ENCODE results near the gene RDH13. TPM values are rescaled to one million over a fixed set of nuclear protein-coding genes. Genes with fewer than 3 reads are reported as not detected.
A peak's percentile ranks its signal among the peaks of the same experiment; 100 is the strongest.
"Not testable (repeated sequence)": the region's sequence is repeated elsewhere in the genome, so short reads cannot be mapped to it uniquely, and the experiment has no call there.

Gene RDH13
- total RNA-seq, 1 donor from 2014 or later, result 13.5 TPM

- peak overlapping the region; percentile 22 for H3K27ac Mint-ChIP-seq (ENCODE audit: unreplicated experiment)
- no peak for DNase-seq (ENCODE audit: low spot score)
Measured at GRCh38 chr19:55042688-55043087, 20.3 kb downstream of the RDH13 start.

DNA sequence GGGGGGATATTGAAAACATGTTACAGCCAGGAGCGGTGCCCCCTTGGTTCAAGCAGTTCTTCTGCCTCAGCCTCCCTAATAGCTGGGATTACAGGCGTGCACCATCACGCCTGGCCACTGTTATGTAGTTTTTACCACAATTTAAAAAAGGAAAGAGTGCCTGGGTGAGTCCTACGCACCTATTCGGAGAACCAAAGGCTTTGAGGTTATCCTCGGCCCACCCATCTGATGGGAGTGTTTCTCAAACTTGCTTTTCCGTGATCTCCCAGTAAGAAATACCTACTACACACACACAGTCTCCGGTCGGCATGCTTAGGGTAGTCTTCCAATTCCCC lies 20.6 kb downstream of the RDH13 start:
- H3K27ac Mint-ChIP-seq (ENCODE audit: unreplicated experiment), result peak overlapping the region; percentile 22
- no peak overlapping the region for H3K4me3 Mint-ChIP-seq (ENCODE audit: unreplicated experiment)
- peaks cover 14% of the 10 kb centered on the region for H3K4me1 Mint-ChIP-seq (ENCODE audit: unreplicated experiment)
- DNase-seq (ENCODE audit: low spot score), result no peak
- peaks cover 2% of the 10 kb centered on the region for H3K36me3 Mint-ChIP-seq (ENCODE audit: low read depth, unreplicated experiment)
- no peaks in the 10 kb centered on the region for H3K9me3 Mint-ChIP-seq (ENCODE audit: unreplicated experiment)
- no peak for TF ChIP-seq CTCF (IDR thresholded peaks at IDR 0.05; ENCODE audit: unreplicated experiment)
- H3K27me3 Mint-ChIP-seq (ENCODE audit: unreplicated experiment), result peaks cover 6% of the 10 kb centered on the region

More at GRCh38 chr19:55042688-55043087, 20.3 kb downstream of the RDH13 start:
- no peak overlapping the region for H3K4me3 Mint-ChIP-seq (ENCODE audit: unreplicated experiment)
- H3K9me3 Mint-ChIP-seq (ENCODE audit: unreplicated experiment), result no peaks in the 10 kb centered on the region
- no peak for TF ChIP-seq CTCF (IDR thresholded peaks at IDR 0.05; ENCODE audit: unreplicated experiment)
- H3K36me3 Mint-ChIP-seq (ENCODE audit: low read depth, unreplicated experiment), result peaks cover 2% of the 10 kb centered on the region
- peaks cover 6% of the 10 kb centered on the region for H3K27me3 Mint-ChIP-seq (ENCODE audit: unreplicated experiment)
- peaks cover 14% of the 10 kb centered on the region for H3K4me1 Mint-ChIP-seq (ENCODE audit: unreplicated experiment)

DNA sequence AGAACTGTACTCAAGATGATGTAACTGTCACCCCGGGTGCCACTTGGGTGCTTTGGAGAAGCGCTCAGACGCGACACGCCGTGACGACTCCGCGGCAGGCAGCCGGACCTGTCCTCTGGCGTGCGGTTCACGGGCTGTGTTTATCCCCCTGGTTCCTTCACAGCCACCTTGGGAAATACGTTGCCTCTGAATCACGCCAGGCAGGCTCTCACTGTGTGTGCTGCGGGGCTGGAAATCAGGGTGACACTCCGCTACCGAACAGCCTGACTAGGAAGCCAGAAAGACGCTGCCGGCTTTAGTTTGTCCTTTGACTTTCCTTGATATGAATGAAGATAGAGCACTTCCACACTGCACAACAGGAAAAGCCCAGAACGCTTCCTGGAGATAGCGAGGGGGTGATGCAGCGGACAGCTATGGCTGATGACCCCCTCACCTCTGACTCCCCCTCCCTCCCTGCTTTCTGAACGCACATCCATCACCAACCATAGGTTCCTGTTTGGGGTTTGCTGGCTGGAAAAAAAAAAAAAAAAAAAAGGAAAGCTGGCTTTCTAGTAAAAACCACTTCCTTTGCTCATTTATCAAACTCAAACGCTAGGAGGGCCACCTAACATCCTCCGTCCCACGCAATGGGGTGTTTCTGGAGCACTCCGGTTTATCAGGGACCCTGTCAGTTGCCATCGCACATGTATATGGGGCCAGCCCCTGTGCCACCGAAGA lies 21.2 kb downstream of the RDH13 start:
- no peak for TF ChIP-seq CTCF (IDR thresholded peaks at IDR 0.05; ENCODE audit: unreplicated experiment)
- H3K27me3 Mint-ChIP-seq (ENCODE audit: unreplicated experiment), result peaks cover 6% of the 10 kb centered on the region
- H3K36me3 Mint-ChIP-seq (ENCODE audit: low read depth, unreplicated experiment), result peaks cover 2% of the 10 kb centered on the region
- no peaks in the 10 kb centered on the region for H3K9me3 Mint-ChIP-seq (ENCODE audit: unreplicated experiment)
- peak; percentile 48 for DNase-seq (ENCODE audit: low spot score)
- peak overlapping the region; percentile 42 for H3K27ac Mint-ChIP-seq (ENCODE audit: unreplicated experiment)
- peaks cover 14% of the 10 kb centered on the region for H3K4me1 Mint-ChIP-seq (ENCODE audit: unreplicated experiment)
- no peak overlapping the region for H3K4me3 Mint-ChIP-seq (ENCODE audit: unreplicated experiment)

DNA sequence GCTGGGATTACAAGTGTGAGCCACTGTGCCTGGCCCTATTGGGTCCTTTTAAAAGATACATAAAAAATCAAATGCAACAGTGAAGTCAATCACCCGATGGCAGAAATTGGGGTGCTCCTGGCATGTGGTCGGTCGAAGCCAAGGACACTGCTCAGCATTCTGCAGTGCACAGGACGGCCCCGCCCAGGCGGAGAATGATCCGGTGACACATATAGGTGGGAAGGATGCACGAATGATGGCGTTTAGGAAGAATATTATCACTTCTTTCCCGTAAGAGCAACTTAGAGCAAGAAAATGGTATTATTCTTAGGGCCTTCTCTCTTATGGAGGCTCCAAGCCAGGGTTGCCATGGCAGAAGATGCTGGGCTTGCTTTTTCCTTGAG lies 21.7 kb downstream of the RDH13 start:
- H3K27me3 Mint-ChIP-seq (ENCODE audit: unreplicated experiment), result peaks cover 3% of the 10 kb centered on the region
- peaks cover 2% of the 10 kb centered on the region for H3K36me3 Mint-ChIP-seq (ENCODE audit: low read depth, unreplicated experiment)
- H3K9me3 Mint-ChIP-seq (ENCODE audit: unreplicated experiment), result no peaks in the 10 kb centered on the region
- no peak for DNase-seq (ENCODE audit: low spot score)
- H3K27ac Mint-ChIP-seq (ENCODE audit: unreplicated experiment), result peak overlapping the region; percentile 42
- no peak for TF ChIP-seq CTCF (IDR thresholded peaks at IDR 0.05; ENCODE audit: unreplicated experiment)
- peaks cover 14% of the 10 kb centered on the region for H3K4me1 Mint-ChIP-seq (ENCODE audit: unreplicated experiment)
- H3K4me3 Mint-ChIP-seq (ENCODE audit: unreplicated experiment), result no peak overlapping the region

DNA sequence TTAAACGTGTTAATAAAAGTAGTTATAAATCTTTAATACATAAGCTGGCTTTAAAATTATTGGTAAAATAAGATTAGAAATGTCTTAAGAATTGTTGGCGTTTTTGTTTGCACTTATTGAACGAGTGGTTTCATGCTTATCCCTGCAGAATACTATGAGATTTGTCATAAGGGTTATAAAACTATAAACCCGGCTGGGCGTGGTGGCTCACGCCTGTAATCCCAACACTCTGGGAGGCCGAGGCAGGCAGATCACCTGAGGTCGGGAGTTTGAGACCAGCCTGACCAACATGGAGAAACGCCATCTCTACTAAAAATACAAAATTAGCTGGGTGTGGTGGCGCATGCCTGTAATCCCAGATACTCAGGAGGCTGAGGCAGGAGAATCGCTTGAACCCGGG lies 22.3 kb downstream of the RDH13 start:
- H3K4me1 Mint-ChIP-seq (ENCODE audit: unreplicated experiment), result peaks cover 14% of the 10 kb centered on the region
- DNase-seq (ENCODE audit: low spot score); H3K27ac Mint-ChIP-seq (ENCODE audit: unreplicated experiment); H3K4me3 Mint-ChIP-seq (ENCODE audit: unreplicated experiment); H3K36me3 Mint-ChIP-seq (ENCODE audit: low read depth, unreplicated experiment); H3K9me3 Mint-ChIP-seq (ENCODE audit: unreplicated experiment); H3K27me3 Mint-ChIP-seq (ENCODE audit: unreplicated experiment): not testable (repeated sequence)

- H3K27ac Mint-ChIP-seq (ENCODE audit: unreplicated experiment); H3K36me3 Mint-ChIP-seq (ENCODE audit: low read depth, unreplicated experiment): not testable (repeated sequence)
Measured at GRCh38 chr19:55037603-55038002, 25.3 kb downstream of the RDH13 start.

More at GRCh38 chr19:55037603-55038002, 25.3 kb downstream of the RDH13 start:
- not testable (repeated sequence) for H3K9me3 Mint-ChIP-seq (ENCODE audit: unreplicated experiment); DNase-seq (ENCODE audit: low spot score); H3K27me3 Mint-ChIP-seq (ENCODE audit: unreplicated experiment); H3K4me3 Mint-ChIP-seq (ENCODE audit: unreplicated experiment)
- H3K4me1 Mint-ChIP-seq (ENCODE audit: unreplicated experiment), result peaks cover 12% of the 10 kb centered on the region
